Activated CD4-positive, alpha-beta memory T cell treated with anti-CD3 and anti-CD28 coated beads, Interleukin-2, amount 10 ng/mL, durations not matched to agents 7 days and 5 days (primary cell): Measurements from ENCODE around the gene RIPOR3. TPM values are rescaled to one million over a fixed set of nuclear protein-coding genes. Genes with fewer than 3 reads are reported as not detected.
"Not testable (repeated sequence)": the region's sequence is repeated elsewhere in the genome, so short reads cannot be mapped to it uniquely, and the experiment has no call there.

Source experiments
- CTCF ChIA-PET: fragments of 350-600 bp; sonication (Branson Sonifier 250); formaldehyde crosslinking; loops from one replicate; lab custom pipeline; 2021; ENCODE audit warnings: antibody characterized with exemption, inconsistent platforms; lab: Charles Lee
- POLR2A ChIA-PET: fragments of 350-600 bp; sonication (Branson Sonifier 250); formaldehyde crosslinking; loops from one replicate; lab custom pipeline; 2021; ENCODE audit warnings: antibody characterized with exemption; lab: Charles Lee
- DNase-seq: peaks from one replicate; pipeline ENCODE4 v3.0.0-alpha.2; 2020
- H3K27ac Mint-ChIP-seq: one replicate; pipeline ENCODE4 v1.8.0; 2021; ENCODE audit warnings: mild to moderate bottlenecking, mixed read lengths
- H3K27me3 Mint-ChIP-seq: one replicate; pipeline ENCODE4 v1.8.0; 2021; ENCODE audit warnings: mixed read lengths
- H3K36me3 Mint-ChIP-seq: one replicate; pipeline ENCODE4 v1.8.0; 2021; ENCODE audit warnings: low read depth, mixed read lengths
- H3K4me1 Mint-ChIP-seq: one replicate; pipeline ENCODE4 v1.8.0; 2021; ENCODE audit warnings: mixed read lengths
- H3K4me3 Mint-ChIP-seq: one replicate; pipeline ENCODE4 v1.8.0; 2021; ENCODE audit warnings: mild to moderate bottlenecking, mixed read lengths
- H3K9me3 Mint-ChIP-seq: one replicate; pipeline ENCODE4 v1.8.0; 2021; ENCODE audit warnings: mixed read lengths
- total RNA-seq, 2 experiments: library from RNA; stranded (reverse); gene quantifications; one replicate each; pipeline ENCODE4 v1.2.3, GENCODE V29; 2021

Gene RIPOR3
- total RNA-seq, 2 experiments from 2014 or later, result not detected

DNA sequence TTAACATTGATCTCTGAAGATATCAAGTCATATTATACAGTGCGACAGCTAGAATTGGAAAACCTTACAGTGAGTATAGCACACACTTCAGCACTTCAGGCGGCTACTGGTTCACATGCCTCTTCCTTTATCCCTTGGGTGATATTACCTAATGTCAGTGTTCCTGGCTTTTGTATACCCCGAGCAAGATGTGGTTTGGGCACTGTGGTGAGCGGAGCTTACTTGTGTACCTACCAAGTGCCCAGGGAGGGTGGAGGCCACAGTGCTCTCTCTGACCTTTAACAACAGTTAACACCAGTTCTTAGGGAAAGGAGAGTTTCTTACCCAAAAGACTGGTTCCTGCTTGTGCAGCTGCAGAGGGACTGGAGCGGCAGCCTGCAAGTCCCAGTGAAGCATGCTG, 116.8 kb downstream of the RIPOR3 start:
- Mint-ChIP-seq H3K36me3 (peaks cover 68% of the 10 kb centered on the region), H3K27me3 (no peaks in the 10 kb centered on the region), H3K4me1 (peaks cover 34% of the 10 kb centered on the region), H3K4me3 (no peak overlapping the region), H3K9me3 (no peaks in the 10 kb centered on the region), H3K27ac (peak overlapping the region; percentile 53)
- POLR2A ChIA-PET, result interaction anchor here (0.9 to 2.1 kb wide), 5 partner anchors 26 to 91 kb away, joined by 3 to 7 read pairs (median 5); no protein-coding TSS in a partner anchor
- CTCF ChIA-PET, result interaction anchor here (1.0 to 7.9 kb wide), 12 partner anchors 9 to 389 kb away, joined by 3 to 61 read pairs (median 5); partner anchors contain the start of gene PTPN1
- DNase-seq, result no peak

GRCh38 chr20:50574108-50574507, 117.2 kb downstream of the RIPOR3 start:
- no peaks in the 10 kb centered on the region for H3K9me3 Mint-ChIP-seq
- H3K4me1 Mint-ChIP-seq, result peaks cover 39% of the 10 kb centered on the region
- DNase-seq, result peak; percentile 10
- H3K27me3 Mint-ChIP-seq, result no peaks in the 10 kb centered on the region
- H3K27ac Mint-ChIP-seq, result no peak overlapping the region
- no peak overlapping the region for H3K4me3 Mint-ChIP-seq
- ChIA-PET POLR2A (interaction anchor here (1.0 to 2.1 kb wide), 5 partner anchors 14 to 65 kb away, joined by 3 to 7 read pairs (median 5); no protein-coding TSS in a partner anchor), CTCF (interaction anchor here (0.9 to 7.9 kb wide), 15 partner anchors 9 to 110 kb away, joined by 3 to 61 read pairs (median 4); no protein-coding TSS in a partner anchor)
- H3K36me3 Mint-ChIP-seq, result peaks cover 68% of the 10 kb centered on the region

DNA sequence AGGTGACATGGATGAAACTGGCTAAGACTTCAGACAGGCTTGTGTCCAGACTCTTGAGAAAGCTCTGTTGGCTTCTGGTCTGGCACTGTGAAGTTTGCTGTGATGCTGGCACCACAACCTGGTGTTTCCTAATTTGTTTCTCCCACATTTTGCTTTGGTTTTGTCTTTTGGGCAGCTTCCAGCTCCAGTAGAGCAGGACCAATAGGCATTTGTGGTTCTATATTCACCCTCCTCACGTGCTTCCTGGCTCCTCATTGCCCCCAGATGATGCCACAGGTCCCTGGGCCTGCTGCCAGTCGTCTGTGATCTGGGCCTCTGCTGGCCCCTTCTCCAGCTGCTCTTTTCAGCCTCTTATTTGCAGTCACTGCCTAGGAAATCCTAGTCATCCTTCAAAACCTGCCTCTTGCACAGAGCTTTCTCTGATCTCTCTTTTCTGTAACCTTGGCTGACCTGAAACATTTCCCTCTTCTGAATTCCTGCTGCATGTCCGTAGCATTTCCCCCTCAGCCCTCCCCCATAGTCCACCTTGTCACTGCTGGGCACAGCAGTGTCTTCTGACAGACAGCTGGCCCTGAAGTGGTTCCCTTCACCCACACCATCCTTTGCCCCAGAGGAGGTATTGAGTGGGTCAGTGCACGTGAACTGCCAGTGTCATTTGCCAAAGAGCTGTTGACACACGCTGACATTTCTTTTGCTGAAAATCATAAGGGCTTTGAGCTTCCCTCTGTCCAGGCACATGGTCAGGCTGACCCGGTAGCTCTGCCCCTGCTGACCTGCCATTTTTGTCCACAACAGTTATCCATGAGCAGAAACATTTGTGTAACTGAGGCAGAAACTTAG, 118.2 kb downstream of the RIPOR3 start:
- no peaks in the 10 kb centered on the region for H3K27me3 Mint-ChIP-seq

DNA sequence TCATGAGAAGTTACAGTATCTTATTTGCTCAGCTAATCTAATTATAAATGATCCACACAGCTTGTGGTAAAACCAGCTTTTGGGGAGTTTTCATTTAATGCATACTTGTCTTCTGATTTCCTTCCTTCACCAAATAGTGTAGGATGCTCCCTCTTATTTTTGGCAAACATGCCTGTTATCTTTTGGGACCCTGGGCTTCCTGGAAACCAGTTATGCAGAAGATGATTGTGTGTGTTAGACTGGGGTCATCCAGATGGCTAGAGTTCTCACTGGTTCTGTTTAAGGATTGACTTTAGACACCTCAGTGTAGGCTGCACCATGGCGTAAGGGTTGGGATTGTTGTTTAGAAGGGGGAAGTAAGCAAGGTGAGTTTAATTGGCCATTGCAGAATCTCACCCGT, 119.9 kb downstream of the RIPOR3 start:
- peaks cover 58% of the 10 kb centered on the region for H3K4me1 Mint-ChIP-seq
- POLR2A ChIA-PET, result interaction anchor here (2.1 to 2.7 kb wide), 2 partner anchors 60 to 88 kb away, joined by 7 to 22 read pairs; partner anchors contain the start of gene PTPN1

More for the DNA sequence above, 118.2 kb downstream of the RIPOR3 start:
- ChIA-PET POLR2A (interaction anchor here (1.0 to 2.1 kb wide), 4 partner anchors 10 to 89 kb away, joined by 3 to 7 read pairs (median 6); no protein-coding TSS in a partner anchor), CTCF (interaction anchor here (0.9 to 7.9 kb wide), 13 partner anchors 8 to 109 kb away, joined by 3 to 61 read pairs (median 4); no protein-coding TSS in a partner anchor)
- peaks cover 47% of the 10 kb centered on the region for H3K4me1 Mint-ChIP-seq
- H3K27ac Mint-ChIP-seq, result no peak overlapping the region
- H3K36me3 Mint-ChIP-seq, result peaks cover 68% of the 10 kb centered on the region
- DNase-seq, result peak; percentile 11
- H3K4me3 Mint-ChIP-seq, result no peak overlapping the region
- H3K9me3 Mint-ChIP-seq, result no peaks in the 10 kb centered on the region

GRCh38 chr20:50569864-50570836, 121.2 kb downstream of the RIPOR3 start:
- H3K4me1 Mint-ChIP-seq, result peaks cover 59% of the 10 kb centered on the region
- no peak overlapping the region for H3K4me3 Mint-ChIP-seq
- H3K27ac Mint-ChIP-seq, result peak overlapping the region; percentile 73
- H3K36me3 Mint-ChIP-seq, result peaks cover 76% of the 10 kb centered on the region
- no peaks in the 10 kb centered on the region for H3K9me3 Mint-ChIP-seq
- DNase-seq, result peak; percentile 53
- ChIA-PET CTCF (interaction anchor here (0.7 to 7.9 kb wide), 17 partner anchors 9 to 100 kb away, joined by 3 to 61 read pairs (median 5); no protein-coding TSS in a partner anchor), POLR2A (interaction anchor here (0.7 to 2.7 kb wide), 6 partner anchors 9 to 99 kb away, joined by 3 to 22 read pairs (median 6); partner anchors contain the start of gene PTPN1)
- no peaks in the 10 kb centered on the region for H3K27me3 Mint-ChIP-seq

More for the DNA sequence above, 119.9 kb downstream of the RIPOR3 start:
- Mint-ChIP-seq H3K4me3 (no peak overlapping the region), H3K9me3 (no peaks in the 10 kb centered on the region), H3K27ac (no peak overlapping the region), H3K36me3 (peaks cover 74% of the 10 kb centered on the region), H3K27me3 (no peaks in the 10 kb centered on the region)
- CTCF ChIA-PET, result interaction anchor here (1.0 to 7.9 kb wide), 4 partner anchors 14 to 92 kb away, joined by 3 to 61 read pairs (median 10); no protein-coding TSS in a partner anchor
- DNase-seq, result no peak

DNA sequence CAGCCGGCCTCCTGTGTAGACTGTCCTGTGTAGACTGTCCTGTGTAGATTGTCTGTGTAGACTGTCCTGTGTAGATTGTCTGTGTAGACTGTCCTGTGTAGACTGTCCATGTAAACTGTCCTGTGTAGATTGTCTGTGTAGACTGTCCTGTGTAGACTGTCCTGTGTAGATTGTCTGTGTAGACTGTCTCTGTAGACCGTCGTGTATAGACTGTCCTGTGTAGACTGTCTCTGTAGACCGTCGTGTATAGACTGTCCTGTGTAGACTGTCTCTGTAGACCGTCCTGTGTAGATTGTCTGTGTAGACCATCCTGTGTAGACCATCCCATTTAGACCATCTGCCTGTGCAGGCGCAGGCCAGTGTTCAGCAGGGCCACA, 121.9 kb downstream of the RIPOR3 start:
- peaks cover 76% of the 10 kb centered on the region for H3K36me3 Mint-ChIP-seq
- peaks cover 64% of the 10 kb centered on the region for H3K4me1 Mint-ChIP-seq
- not testable (repeated sequence) for H3K4me3 Mint-ChIP-seq

GRCh38 chr20:50568549-50568942, 122.8 kb downstream of the RIPOR3 start:
- POLR2A ChIA-PET, result interaction anchor here (1.7 kb wide), 1 partner anchor 57 kb away, joined by 5 read pairs; no protein-coding TSS in a partner anchor
- Mint-ChIP-seq H3K4me1 (peaks cover 64% of the 10 kb centered on the region), H3K36me3 (peaks cover 72% of the 10 kb centered on the region)

More for the DNA sequence above, 121.9 kb downstream of the RIPOR3 start:
- H3K9me3 Mint-ChIP-seq, DNase-seq, H3K27me3 Mint-ChIP-seq: not testable (repeated sequence)
- ChIA-PET POLR2A (interaction anchor here (2.7 kb wide), 1 partner anchor 58 kb away, joined by 22 read pairs; the partner anchor contains the start of gene PTPN1), CTCF (interaction anchor here (1.0 to 7.9 kb wide), 5 partner anchors 8 to 90 kb away, joined by 3 to 61 read pairs (median 4); no protein-coding TSS in a partner anchor)
- peak overlapping the region; percentile 73 for H3K27ac Mint-ChIP-seq

GRCh38 chr20:50567860-50568548, 123.3 kb downstream of the RIPOR3 start:
- H3K4me1 Mint-ChIP-seq, result peaks cover 64% of the 10 kb centered on the region
- no peak overlapping the region for H3K27ac Mint-ChIP-seq
- CTCF ChIA-PET, result no interaction called here

More at GRCh38 chr20:50568549-50568942, 122.8 kb downstream of the RIPOR3 start:
- H3K9me3 Mint-ChIP-seq, result no peaks in the 10 kb centered on the region
- DNase-seq, result no peak
- H3K27me3 Mint-ChIP-seq, result no peaks in the 10 kb centered on the region
- no peak overlapping the region for H3K4me3 Mint-ChIP-seq
- CTCF ChIA-PET, result interaction anchor here (1.0 kb wide), 1 partner anchor 20 kb away, joined by 3 read pairs; no protein-coding TSS in a partner anchor
- H3K27ac Mint-ChIP-seq, result no peak overlapping the region

DNA sequence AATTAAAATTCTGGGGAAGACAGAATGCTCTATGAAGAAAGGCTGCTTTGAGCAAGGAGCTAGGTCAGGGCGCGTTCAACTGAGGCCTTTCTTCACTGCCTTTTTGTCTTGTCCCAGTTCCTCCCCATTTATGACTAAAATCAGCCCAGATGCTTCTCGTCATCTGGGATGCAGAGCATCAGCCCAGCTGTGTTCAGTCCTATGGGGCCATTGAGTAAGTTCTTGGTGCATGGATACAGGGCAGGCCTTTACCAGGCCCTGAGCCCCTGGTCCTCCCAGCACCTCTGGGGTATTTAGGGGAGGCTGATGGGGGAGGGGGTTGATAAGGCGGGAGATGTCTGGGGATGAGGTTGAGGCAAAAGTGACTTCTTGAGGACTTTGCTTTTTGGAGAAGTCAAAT, 125.5 kb downstream of the RIPOR3 start:
- H3K9me3 Mint-ChIP-seq, result no peaks in the 10 kb centered on the region
- ChIA-PET CTCF (interaction anchor here (2.1 kb wide), 1 partner anchor 10 kb away, joined by 10 read pairs; no protein-coding TSS in a partner anchor), POLR2A (interaction anchor here (0.7 to 2.0 kb wide), 4 partner anchors 33 to 82 kb away, joined by 3 to 6 read pairs (median 4); partner anchors contain the start of gene PTPN1)
- DNase-seq, result no peak
- H3K4me3 Mint-ChIP-seq, result no peak overlapping the region
- H3K27ac Mint-ChIP-seq, result no peak overlapping the region
- peaks cover 85% of the 10 kb centered on the region for H3K36me3 Mint-ChIP-seq
- peaks cover 71% of the 10 kb centered on the region for H3K4me1 Mint-ChIP-seq
- no peaks in the 10 kb centered on the region for H3K27me3 Mint-ChIP-seq

More at GRCh38 chr20:50567860-50568548, 123.3 kb downstream of the RIPOR3 start:
- Mint-ChIP-seq H3K9me3 (no peaks in the 10 kb centered on the region), H3K27me3 (no peaks in the 10 kb centered on the region), H3K4me3 (no peak overlapping the region), H3K36me3 (peaks cover 73% of the 10 kb centered on the region)
- peak; percentile 13 for DNase-seq
- POLR2A ChIA-PET, result interaction anchor here (1.7 kb wide), 1 partner anchor 57 kb away, joined by 5 read pairs; no protein-coding TSS in a partner anchor

DNA sequence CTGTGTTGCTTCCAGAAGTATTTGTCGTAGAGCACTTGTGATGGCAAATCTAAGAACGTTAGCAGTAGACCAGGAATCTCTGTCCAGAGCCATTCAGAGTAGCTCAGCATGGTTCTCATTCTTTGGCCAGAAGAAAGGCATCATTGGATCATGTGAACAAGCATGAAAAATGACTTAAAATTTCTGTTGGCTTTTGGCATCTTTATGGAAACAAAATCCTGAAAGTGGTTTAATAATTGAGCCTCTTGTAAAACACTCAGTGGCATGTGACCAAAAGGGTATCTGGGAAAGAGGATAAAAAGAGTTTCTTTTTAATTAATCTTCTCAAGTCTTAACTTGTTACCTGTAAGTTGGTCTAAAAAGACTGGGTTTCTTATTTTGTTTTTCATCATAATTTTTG, 126.0 kb downstream of the RIPOR3 start:
- no peak overlapping the region for H3K4me3 Mint-ChIP-seq
- H3K9me3 Mint-ChIP-seq, result no peaks in the 10 kb centered on the region
- ChIA-PET CTCF (interaction anchor here (0.8 to 2.1 kb wide), 2 partner anchors 8 to 10 kb away, joined by 3 to 10 read pairs; no protein-coding TSS in a partner anchor), POLR2A (interaction anchor here (1.1 to 2.0 kb wide), 2 partner anchors 49 to 374 kb away, joined by 3 to 6 read pairs; partner anchors contain the start of gene CEBPB)
- no peak overlapping the region for H3K27ac Mint-ChIP-seq
- H3K4me1 Mint-ChIP-seq, result peaks cover 70% of the 10 kb centered on the region
- H3K36me3 Mint-ChIP-seq, result peaks cover 81% of the 10 kb centered on the region
- no peaks in the 10 kb centered on the region for H3K27me3 Mint-ChIP-seq
- DNase-seq, result no peak
